Measurements from ENCODE around the gene ILRUN. TPM values are rescaled to one million over a fixed set of nuclear protein-coding genes. Genes with fewer than 3 reads are reported as not detected.
"Not testable (repeated sequence)": the region's sequence is repeated elsewhere in the genome, so short reads cannot be mapped to it uniquely, and the experiment has no call there.

The ILRUN gene
- 52.0 and 57.8 TPM in 2 replicates for total RNA-seq
- long read RNA-seq, full-length matches to known transcripts = 1 of 19 reads
- long read RNA-seq, partial matches to known transcripts = 2 of 19 reads
- long read RNA-seq, other reads (novel, unspliced or antisense) = 16 of 19 reads

DNA sequence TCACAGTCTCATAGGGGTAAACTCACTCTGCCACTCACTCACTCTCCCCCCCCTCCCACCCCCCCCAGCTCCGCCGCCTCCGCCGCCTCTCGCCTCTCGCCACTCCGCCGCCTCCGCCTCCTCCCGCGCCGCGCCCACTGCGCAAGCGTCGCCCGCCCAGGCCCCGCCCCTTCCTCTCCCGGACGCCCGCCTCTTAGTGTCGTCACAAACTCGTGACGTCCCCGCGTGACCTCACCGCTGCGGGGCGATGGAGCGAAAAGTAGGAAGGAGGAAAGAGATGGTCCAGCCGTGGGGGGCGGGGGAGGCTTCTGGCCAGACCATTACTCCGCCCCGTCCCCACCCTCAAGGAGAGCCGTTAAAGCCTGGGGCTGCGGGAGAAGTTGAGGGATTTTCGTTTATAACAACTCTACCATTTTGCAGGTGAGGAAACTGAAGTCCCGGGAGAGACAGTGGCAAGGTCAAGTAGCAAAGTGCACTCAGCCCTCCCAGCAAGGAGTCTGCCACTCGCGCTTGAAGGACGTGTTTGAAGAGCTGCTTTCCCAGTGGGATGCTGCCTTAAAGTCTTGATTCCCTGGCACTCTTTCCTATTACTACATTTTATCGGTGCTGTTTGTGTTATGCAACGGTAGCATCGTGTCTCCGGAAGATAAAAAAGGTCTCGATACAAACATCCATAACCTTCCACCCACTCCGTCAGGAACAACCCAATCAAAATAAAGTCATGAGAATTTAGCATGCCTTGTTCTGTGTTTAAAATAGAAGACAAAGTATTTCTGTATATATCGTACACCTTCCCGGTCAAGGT is at the start of gene ILRUN:
TSS of gene ILRUN (minus strand) at position 29 of the 805 bp plus-strand sequence. CDS start 164 bp downstream, outside the sequence.
- H3K27me3 Mint-ChIP-seq (ENCODE audit: low read depth) = peaks cover 3% of the 10 kb centered on the region
- no peaks in the 10 kb centered on the region for H3K9me3 Mint-ChIP-seq
- H3K4me1 Mint-ChIP-seq = peaks cover 36% of the 10 kb centered on the region
- peak within 1 kb of the TSS; percentile 98 for H3K27ac Mint-ChIP-seq (ENCODE audit: unreplicated experiment)
- TF ChIP-seq, protein P1, sequence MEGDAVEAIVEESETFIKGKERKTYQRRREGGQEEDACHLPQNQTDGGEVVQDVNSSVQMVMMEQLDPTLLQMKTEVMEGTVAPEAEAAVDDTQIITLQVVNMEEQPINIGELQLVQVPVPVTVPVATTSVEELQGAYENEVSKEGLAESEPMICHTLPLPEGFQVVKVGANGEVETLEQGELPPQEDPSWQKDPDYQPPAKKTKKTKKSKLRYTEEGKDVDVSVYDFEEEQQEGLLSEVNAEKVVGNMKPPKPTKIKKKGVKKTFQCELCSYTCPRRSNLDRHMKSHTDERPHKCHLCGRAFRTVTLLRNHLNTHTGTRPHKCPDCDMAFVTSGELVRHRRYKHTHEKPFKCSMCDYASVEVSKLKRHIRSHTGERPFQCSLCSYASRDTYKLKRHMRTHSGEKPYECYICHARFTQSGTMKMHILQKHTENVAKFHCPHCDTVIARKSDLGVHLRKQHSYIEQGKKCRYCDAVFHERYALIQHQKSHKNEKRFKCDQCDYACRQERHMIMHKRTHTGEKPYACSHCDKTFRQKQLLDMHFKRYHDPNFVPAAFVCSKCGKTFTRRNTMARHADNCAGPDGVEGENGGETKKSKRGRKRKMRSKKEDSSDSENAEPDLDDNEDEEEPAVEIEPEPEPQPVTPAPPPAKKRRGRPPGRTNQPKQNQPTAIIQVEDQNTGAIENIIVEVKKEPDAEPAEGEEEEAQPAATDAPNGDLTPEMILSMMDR (conservative IDR thresholded peaks at IDR 0.05) = no peak
- peak within 1 kb of the TSS; percentile 94 for H3K4me3 Mint-ChIP-seq
- peak; percentile 94 for DNase-seq (ENCODE audit: low read depth, low spot score)
- H3K36me3 Mint-ChIP-seq (ENCODE audit: low read depth) = no peaks in the 10 kb centered on the region

DNA sequence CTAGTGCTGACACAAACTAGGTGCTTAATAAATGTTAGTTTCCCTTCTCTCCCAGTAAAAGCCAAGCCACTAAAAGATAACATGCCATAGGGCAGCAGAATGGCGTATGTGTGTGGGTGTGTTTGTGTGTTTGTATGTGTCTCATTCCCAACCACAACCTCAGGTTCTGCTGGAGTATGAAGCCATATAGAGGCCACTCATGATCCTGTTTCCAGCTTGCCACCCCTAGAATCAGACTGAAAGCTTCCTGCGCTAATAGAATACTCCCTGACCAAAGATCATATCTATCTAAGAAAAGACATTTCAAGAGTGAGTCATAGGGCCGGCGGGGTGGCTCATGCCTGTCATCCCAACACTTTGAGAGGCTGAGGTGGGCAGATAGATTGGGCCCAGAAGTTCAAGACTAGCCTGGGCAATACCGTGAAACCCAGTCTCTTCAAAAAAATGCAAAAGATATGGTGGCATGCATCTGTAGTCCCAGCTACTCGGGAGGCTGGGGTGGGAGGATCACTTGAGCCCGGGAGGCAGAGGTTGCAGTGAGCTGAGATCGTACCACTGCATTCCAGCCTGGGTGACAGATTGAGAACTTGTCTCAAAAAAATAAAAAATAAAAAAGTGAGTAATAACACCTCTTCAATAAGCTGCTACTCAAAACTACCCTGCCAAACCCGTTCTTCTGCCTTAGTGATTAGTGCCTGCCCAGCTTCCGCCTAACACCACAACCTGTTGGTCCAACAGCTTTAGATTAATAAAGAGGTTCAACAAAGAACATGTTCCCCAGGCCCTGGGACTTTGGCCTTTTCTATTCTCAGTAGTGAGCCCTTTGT is 48.9 kb upstream of the ILRUN start:
- Mint-ChIP-seq H3K4me3 (no peak overlapping the region), H3K4me1 (peaks cover under 1% of the 10 kb centered on the region), H3K27me3 (ENCODE audit: low read depth) (no peaks in the 10 kb centered on the region), H3K9me3 (no peaks in the 10 kb centered on the region), H3K36me3 (ENCODE audit: low read depth) (no peaks in the 10 kb centered on the region), H3K27ac (ENCODE audit: unreplicated experiment) (no peak overlapping the region)
- DNase-seq (ENCODE audit: low read depth, low spot score) = no peak
- TF ChIP-seq, protein P1 (conservative IDR thresholded peaks at IDR 0.05) = no peak

DNA sequence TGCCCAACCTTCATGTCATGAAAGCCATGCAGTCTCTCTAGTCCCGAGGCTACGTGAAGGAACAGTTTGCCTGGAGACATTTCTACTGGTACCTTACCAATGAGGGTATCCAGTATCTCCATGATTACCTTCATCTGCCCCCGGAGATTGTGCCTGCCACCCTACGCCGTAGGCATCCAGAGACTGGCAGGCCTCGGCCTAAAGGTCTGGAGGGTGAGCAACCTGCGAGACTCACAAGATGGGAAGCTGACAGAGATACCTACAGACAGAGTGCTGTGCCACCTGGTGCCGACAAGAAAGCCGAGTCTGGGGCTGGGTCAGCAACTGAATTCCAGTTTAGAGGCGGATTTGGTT is 47.7 kb upstream of the ILRUN start:
- H3K9me3 Mint-ChIP-seq; H3K4me1 Mint-ChIP-seq; H3K27me3 Mint-ChIP-seq (ENCODE audit: low read depth); DNase-seq (ENCODE audit: low read depth, low spot score); H3K4me3 Mint-ChIP-seq; H3K27ac Mint-ChIP-seq (ENCODE audit: unreplicated experiment); H3K36me3 Mint-ChIP-seq (ENCODE audit: low read depth): not testable (repeated sequence)

DNA sequence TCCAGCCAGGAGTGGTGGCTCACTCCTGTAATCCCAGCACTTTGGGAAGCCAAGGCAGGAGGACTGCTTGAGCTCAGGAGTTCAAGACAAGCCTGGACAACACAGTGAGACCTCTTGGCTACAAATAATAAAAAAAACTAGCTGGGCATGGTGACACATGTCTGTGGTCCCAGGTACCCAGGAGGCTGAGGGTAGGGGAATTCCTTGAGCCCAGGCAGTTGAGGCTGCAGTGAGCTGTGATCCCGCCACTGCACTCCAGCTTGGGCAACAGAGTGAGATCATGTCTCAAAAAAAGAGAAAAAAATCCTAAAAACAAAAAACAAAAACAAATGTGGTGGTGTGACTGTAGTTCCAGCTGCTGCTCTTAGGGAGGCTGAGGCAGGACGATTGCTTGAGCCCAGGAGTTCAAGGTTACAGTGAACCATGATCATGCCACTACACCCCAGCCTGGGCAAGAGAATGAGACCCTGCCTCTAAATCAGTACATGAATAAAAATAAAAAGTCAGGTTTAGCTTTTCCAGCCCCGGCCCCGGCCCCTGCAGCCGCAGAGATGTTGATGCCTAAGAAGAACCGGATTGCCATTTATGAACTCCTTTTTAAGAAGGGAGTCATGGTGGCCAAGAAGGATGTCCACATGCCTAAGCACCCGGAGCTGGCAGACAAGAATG is 47.2 kb upstream of the ILRUN start:
- TF ChIP-seq, protein P1 (conservative IDR thresholded peaks at IDR 0.05) = no peak
- Mint-ChIP-seq H3K36me3 (ENCODE audit: low read depth) (no peaks in the 10 kb centered on the region), H3K4me1 (peaks cover 14% of the 10 kb centered on the region), H3K27me3 (ENCODE audit: low read depth) (no peaks in the 10 kb centered on the region), H3K27ac (ENCODE audit: unreplicated experiment) (no peak overlapping the region), H3K4me3 (no peak overlapping the region), H3K9me3 (no peaks in the 10 kb centered on the region)
- no peak for DNase-seq (ENCODE audit: low read depth, low spot score)

DNA sequence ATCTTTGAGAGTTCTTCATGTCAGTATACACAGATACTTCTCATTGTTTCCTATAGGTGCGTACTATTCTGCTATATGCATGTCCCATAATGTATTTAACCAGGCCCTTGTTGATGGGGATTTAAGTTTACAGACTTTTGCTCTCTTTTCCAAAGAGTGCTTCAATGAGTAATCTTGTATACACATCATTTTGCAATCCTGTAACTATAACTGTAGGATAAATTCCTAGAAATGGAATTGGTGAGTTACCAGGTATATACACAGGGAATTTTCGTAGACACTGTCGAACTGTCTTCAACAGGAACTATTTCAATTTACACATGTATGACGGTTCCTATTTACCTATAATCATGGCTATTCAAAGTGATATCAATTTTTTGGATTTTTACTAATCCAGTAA is 45.5 kb upstream of the ILRUN start:
- Mint-ChIP-seq H3K9me3 (no peaks in the 10 kb centered on the region), H3K4me1 (peaks cover 14% of the 10 kb centered on the region), H3K27me3 (ENCODE audit: low read depth) (no peaks in the 10 kb centered on the region), H3K36me3 (ENCODE audit: low read depth) (no peaks in the 10 kb centered on the region), H3K4me3 (no peak overlapping the region), H3K27ac (ENCODE audit: unreplicated experiment) (no peak overlapping the region)
- DNase-seq (ENCODE audit: low read depth, low spot score) = no peak
- TF ChIP-seq, protein P1 (conservative IDR thresholded peaks at IDR 0.05) = no peak
